IPS-18a (cell line): ENCODE measurements around the gene ZNF451.
"Not testable (repeated sequence)": the region's sequence is repeated elsewhere in the genome, so short reads cannot be mapped to it uniquely, and the experiment has no call there.

Experiments
- H3K27ac ChIP-seq: one replicate; pipeline ENCODE4 v1.5.1; 2013; ENCODE audit warnings: low read length
- H3K27me3 ChIP-seq: one replicate; pipeline ENCODE4 v1.6.1; 2013; ENCODE audit warnings: mild to moderate bottlenecking, low read length; ENCODE audit not compliant: control insufficient read depth, insufficient read depth
- H3K36me3 ChIP-seq: one replicate; pipeline ENCODE4 v1.6.1; 2013; ENCODE audit warnings: low read depth, low read length; ENCODE audit not compliant: control insufficient read depth
- H3K4me1 ChIP-seq: one replicate; pipeline ENCODE4 v1.6.1; 2013; ENCODE audit warnings: low read depth, low read length; ENCODE audit not compliant: control insufficient read depth
- H3K4me3 ChIP-seq: one replicate; pipeline ENCODE4 v1.5.1; 2013; ENCODE audit warnings: low read length
- H3K9ac ChIP-seq: one replicate; pipeline ENCODE4 v1.6.1; 2013; ENCODE audit warnings: mild to moderate bottlenecking, low read length, moderate library complexity
- H3K9me3 ChIP-seq: one replicate; pipeline ENCODE4 v1.6.1; 2013; ENCODE audit warnings: low read depth, low read length; ENCODE audit not compliant: control insufficient read depth

The ZNF451 gene

DNA sequence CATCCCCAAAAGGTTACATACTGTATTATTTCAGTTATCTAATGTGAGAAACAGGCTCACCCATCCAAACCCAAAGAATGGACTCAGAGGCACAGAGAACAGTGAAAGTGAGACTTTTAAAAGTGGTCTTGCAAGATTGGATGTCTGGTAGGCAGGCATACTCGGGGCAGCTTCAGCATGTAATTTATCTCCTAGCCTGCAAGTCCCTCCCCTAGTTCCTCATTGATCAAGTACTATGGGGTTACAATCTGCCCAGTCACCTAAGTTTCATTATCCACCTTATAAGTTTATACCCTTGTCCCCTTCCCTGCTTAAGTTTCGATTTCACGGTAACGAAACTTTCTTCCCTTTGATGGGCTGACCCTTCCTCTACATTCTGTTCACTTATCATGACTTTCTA lies 20.8 kb upstream of the ZNF451 start:
- H3K27ac ChIP-seq = no peak overlapping the region
- no peak overlapping the region for H3K9ac ChIP-seq
- peaks cover 80% of the 10 kb centered on the region for H3K27me3 ChIP-seq
- H3K4me1 ChIP-seq = peaks cover 33% of the 10 kb centered on the region
- H3K9me3 ChIP-seq = no peaks in the 10 kb centered on the region
- H3K36me3 ChIP-seq = no peaks in the 10 kb centered on the region
- peak overlapping the region; percentile 39 for H3K4me3 ChIP-seq

DNA sequence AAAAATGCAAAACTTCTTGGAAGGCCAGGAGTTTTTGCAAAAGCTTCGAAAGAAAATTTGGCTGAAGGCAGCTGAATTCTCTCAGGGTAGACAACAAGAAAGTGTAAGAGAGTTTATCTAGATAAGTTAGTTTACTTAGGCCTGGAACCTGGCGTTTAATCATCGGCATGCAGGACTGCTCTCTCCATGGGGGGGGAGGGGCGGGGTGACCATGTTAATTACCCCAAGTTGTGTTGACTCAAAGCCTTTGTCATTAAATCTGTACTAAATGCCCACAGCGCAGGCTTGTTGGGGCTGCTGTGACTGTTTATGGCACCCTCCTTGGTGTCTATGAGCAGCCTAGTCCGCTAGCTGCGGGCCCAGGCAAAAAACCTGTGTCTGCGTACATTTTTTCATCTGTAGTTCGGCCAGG lies 20.1 kb upstream of the ZNF451 start:
- Histone ChIP-seq H3K36me3 (no peaks in the 10 kb centered on the region), H3K9ac (no peak overlapping the region), H3K9me3 (no peaks in the 10 kb centered on the region), H3K4me1 (peaks cover 40% of the 10 kb centered on the region), H3K27ac (no peak overlapping the region), H3K4me3 (peak overlapping the region; percentile 39), H3K27me3 (peaks cover 87% of the 10 kb centered on the region)

DNA sequence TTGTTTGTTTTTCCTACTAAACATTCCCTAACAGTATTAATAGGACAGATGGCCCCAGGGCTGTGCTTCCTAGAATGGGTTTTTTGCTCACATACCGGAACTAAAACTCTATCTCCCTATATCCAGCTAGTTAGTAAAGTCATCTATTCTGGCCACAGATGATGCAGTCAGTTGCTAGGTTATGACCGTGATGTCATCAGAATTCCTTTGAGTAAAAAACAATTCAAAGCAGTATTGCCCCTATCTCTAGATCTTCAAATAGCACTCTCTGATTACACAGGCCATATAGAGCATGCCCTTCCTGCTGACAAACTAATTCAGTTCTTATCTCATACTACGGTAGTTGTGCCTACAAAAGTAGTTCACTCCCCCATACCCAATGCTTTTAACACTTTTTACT lies 17.9 kb upstream of the ZNF451 start:
- no peak overlapping the region for H3K9ac ChIP-seq
- no peak overlapping the region for H3K4me3 ChIP-seq
- H3K27me3 ChIP-seq = peaks cover 100% of the 10 kb centered on the region
- H3K9me3 ChIP-seq = no peaks in the 10 kb centered on the region
- H3K27ac ChIP-seq = no peak overlapping the region
- H3K4me1 ChIP-seq = peaks cover 40% of the 10 kb centered on the region
- no peaks in the 10 kb centered on the region for H3K36me3 ChIP-seq

DNA sequence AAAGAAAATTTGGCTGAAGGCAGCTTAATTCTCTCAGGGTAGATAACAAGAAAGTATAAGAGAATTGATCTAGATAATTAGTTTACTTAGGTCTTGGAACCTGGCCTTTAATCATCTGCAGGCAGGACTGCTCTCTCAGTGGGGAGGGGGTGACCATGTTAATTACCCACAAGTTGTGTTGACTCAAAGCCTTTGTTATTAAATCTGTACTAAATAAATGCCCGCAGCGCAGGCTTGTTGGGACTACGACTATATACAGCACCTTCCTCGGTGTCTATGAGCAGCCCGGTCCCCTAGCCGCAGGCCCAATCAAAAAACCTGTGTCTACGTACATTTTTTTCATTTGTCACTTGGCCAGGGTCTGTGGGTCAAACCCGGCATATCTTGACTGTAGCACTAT lies 15.6 kb upstream of the ZNF451 start:
- H3K27ac ChIP-seq = no peak overlapping the region
- no peak overlapping the region for H3K4me3 ChIP-seq
- H3K9ac ChIP-seq = no peak overlapping the region
- H3K36me3 ChIP-seq = no peaks in the 10 kb centered on the region
- peaks cover 35% of the 10 kb centered on the region for H3K4me1 ChIP-seq
- no peaks in the 10 kb centered on the region for H3K9me3 ChIP-seq
- H3K27me3 ChIP-seq = peaks cover 96% of the 10 kb centered on the region

DNA sequence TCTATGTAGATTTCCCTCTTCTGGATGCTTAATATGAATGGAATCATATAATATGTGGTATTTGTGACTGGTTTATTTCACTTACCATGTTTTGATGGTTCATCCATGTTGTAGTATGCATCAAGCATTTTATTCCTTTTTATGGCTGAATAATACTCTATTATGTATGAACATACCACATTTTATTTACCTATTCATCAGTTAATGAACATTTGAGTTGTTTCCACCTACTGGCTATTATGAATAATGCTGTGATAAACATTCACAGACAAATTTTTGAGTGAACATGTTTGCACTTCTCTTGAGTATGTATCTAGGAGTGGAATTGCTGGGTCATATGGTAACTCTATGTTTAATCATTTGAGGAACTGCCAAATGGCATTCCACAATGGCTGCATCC lies 14.9 kb upstream of the ZNF451 start:
- H3K27ac ChIP-seq = no peak overlapping the region
- H3K4me3 ChIP-seq = no peak overlapping the region
- no peaks in the 10 kb centered on the region for H3K9me3 ChIP-seq
- peaks cover 29% of the 10 kb centered on the region for H3K4me1 ChIP-seq
- H3K27me3 ChIP-seq = peaks cover 89% of the 10 kb centered on the region
- no peak overlapping the region for H3K9ac ChIP-seq
- no peaks in the 10 kb centered on the region for H3K36me3 ChIP-seq

DNA sequence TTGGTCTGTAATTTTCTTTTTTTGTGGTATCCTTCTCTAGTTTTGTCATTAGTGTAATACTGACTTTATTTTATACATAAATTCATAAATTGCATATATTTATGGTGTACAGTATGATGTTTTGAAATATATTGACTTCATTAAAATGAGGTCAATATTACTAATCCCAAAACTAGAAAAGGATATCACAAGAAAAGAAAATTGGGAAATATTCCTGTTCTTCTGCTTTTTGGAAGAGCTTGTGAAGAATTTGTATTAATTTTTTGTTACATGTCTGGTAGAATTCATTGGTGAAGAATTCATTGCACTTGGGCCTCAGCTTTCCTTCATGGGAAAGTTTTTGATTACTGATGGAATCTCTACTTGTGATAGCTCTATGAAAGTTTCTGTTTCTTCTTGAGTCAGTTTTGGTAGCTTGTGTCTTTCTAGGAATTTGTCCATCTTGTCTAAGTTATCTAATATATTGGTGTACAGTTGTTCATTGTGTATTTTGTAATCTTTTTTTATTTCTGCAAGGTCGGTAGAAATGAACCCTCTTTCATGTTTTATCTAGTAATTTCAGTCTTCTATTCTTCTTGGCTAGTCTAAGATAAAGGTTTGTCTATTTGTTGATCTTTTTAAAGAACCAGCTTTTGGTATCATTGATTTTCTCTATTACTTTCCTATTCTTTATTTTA lies 11.3 kb upstream of the ZNF451 start:
- H3K4me3 ChIP-seq = no peak overlapping the region
- no peak overlapping the region for H3K9ac ChIP-seq
- H3K4me1 ChIP-seq = peaks cover 12% of the 10 kb centered on the region
- no peak overlapping the region for H3K27ac ChIP-seq
- no peaks in the 10 kb centered on the region for H3K36me3 ChIP-seq
- H3K9me3 ChIP-seq = no peaks in the 10 kb centered on the region
- peaks cover 60% of the 10 kb centered on the region for H3K27me3 ChIP-seq

DNA sequence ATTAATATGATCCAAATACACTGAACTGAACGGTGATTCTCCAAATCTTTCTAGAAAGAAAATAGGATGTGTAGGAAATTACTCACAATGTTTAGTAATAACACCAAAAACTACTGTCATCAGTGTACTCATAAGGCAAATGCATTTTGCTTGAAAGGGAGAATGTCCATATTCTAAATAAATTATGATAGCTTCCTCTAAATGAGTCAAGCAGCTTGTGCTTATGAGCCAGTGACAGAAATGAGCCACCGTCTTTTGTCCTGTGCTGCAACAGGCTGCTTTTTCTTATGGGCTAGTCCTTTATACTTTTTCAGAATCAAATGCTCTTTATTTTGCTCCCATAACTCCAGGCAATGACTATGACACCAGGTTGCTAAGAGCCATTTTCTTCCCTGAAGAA lies 4.5 kb upstream of the ZNF451 start:
- peaks cover 11% of the 10 kb centered on the region for H3K4me1 ChIP-seq
- H3K36me3 ChIP-seq = no peaks in the 10 kb centered on the region
- H3K27ac ChIP-seq = no peak overlapping the region
- H3K4me3 ChIP-seq = no peak overlapping the region
- H3K9me3 ChIP-seq = no peaks in the 10 kb centered on the region
- peaks cover 6% of the 10 kb centered on the region for H3K27me3 ChIP-seq
- H3K9ac ChIP-seq = no peak overlapping the region

DNA sequence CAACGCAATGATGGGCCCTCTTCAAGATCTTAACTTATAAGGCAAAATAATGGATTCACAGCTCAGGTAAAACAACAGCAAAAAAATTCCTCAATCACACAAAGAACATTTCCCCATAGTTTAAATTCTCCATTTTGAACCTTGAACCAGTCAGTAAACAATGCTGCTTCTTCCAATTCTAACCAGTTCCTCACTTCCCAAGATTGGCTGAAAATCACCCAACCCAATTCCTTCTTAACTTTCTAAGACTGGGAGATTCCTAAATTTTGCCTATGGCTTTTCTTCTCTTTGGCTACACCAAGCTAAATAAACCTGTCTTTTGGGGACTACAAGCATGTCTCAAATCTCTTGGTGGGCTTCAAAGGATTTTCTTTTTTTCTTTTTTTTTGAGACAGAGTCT lies 3.1 kb upstream of the ZNF451 start:
- no peak overlapping the region for H3K9ac ChIP-seq
- H3K27ac ChIP-seq = no peak overlapping the region
- peaks cover 6% of the 10 kb centered on the region for H3K27me3 ChIP-seq
- H3K36me3 ChIP-seq = peaks cover 5% of the 10 kb centered on the region
- H3K4me1 ChIP-seq = peaks cover 11% of the 10 kb centered on the region
- H3K4me3 ChIP-seq = no peak overlapping the region
- H3K9me3 ChIP-seq = no peaks in the 10 kb centered on the region

DNA sequence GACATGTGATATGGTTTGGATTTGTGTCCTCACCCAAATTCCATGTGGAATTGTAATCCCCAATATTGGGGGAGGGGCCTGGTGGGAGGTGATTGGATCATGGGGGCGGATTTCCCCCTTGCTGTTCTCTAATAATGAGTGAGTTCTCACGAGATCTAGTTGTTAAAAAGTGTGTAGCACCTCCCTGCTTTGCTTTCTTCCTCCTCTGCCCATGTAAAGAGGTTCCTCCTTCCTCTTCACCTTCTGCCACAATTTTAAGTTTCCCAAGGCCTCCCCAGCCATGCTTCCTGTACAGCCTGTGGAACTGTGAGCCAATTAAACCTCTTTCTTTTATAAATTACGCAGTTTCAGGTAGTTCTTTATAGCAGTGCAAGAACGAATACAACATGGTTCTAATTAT lies 2.1 kb upstream of the ZNF451 start:
- no peaks in the 10 kb centered on the region for H3K27me3 ChIP-seq
- H3K36me3 ChIP-seq = peaks cover 15% of the 10 kb centered on the region
- no peak overlapping the region for H3K9ac ChIP-seq
- no peaks in the 10 kb centered on the region for H3K9me3 ChIP-seq
- H3K27ac ChIP-seq = no peak overlapping the region
- no peak overlapping the region for H3K4me3 ChIP-seq
- H3K4me1 ChIP-seq = peaks cover 11% of the 10 kb centered on the region

DNA sequence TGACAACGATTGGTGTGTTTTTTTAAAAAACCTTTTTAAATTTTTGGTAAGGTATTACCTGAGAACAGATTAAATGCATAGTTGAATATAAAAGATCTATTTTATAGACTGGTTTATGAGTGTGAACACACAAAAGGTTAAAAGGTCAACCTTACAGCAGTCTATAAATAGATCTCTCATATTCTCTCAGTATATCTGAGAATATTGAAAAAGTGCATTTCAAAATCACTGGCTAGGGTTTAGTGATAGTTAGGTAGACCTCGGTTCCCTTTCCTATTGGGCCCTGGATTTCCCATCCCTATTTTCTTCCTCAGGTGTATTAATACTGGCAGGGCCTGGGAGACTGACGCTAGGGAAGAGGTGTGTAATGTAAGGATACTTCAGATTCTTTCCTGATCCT lies 723 bp upstream of the ZNF451 start:
- no peaks in the 10 kb centered on the region for H3K27me3 ChIP-seq
- peaks cover 18% of the 10 kb centered on the region for H3K36me3 ChIP-seq
- H3K9me3 ChIP-seq = no peaks in the 10 kb centered on the region
- H3K9ac ChIP-seq = no peak overlapping the region
- no peak overlapping the region for H3K27ac ChIP-seq
- H3K4me3 ChIP-seq = peak overlapping the region; percentile 63
- H3K4me1 ChIP-seq = peaks cover 11% of the 10 kb centered on the region

DNA sequence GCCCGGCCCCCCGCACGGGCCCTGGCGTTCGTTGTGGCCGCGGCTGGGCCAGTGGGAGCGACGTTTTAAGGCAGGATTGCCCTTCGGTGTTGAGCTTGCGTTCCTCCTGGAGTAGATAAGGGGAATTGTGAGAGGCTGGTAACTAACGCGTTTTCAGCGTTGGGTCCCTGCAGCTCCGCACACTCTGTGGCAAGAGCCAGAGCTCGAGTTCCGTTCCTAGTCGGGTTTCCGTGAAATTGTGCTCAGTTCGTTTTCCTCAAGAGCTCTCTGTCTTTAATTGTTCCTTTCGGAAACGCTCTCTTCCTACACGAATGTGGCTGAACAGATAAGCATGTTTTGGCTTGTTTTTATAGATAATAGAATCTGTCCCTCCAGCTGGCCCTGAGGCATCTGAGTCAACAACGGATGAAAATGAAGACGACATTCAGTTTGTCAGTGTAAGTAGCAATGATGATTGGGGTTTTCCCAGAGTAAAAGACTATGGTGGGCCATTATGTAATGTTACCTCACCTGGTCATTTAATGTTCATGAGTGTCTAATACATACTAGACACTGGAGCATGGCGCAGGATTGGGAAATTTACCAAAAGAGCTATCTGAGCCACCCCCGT lies 575 bp downstream of the ZNF451 start:
- Histone ChIP-seq H3K36me3 (peaks cover 21% of the 10 kb centered on the region), H3K4me3 (peak overlapping the region; percentile 63), H3K4me1 (peaks cover 11% of the 10 kb centered on the region), H3K9ac (peak overlapping the region; percentile 66)
- H3K27me3 ChIP-seq, H3K27ac ChIP-seq, H3K9me3 ChIP-seq: not testable (repeated sequence)

DNA sequence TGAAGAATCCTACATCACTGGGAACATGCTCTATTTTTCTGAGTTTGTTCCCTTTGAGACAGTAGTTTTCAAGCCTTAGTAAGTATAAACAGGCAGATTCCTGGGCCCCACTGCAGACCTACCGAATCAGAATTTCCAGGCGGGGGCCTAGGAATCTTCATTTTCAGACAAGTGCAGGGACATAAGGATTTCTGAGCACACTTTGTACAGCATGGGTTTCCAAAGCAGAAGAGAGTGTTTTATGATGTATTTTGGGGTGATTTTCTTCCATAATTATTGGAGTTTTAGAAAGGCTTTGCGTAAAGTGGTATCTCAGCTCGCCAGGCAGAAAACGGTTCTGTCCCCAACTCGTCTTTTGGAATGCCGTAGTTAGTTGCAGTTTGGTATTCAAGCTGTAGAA lies 1.4 kb downstream of the ZNF451 start:
- Histone ChIP-seq H3K4me3 (peak overlapping the region; percentile 35), H3K36me3 (peaks cover 21% of the 10 kb centered on the region), H3K4me1 (peaks cover 11% of the 10 kb centered on the region)
- not testable (repeated sequence) for H3K9ac ChIP-seq, H3K9me3 ChIP-seq, H3K27ac ChIP-seq, H3K27me3 ChIP-seq
